NCI-H2171 (cell line): Measurements from ENCODE around the gene NUMA1.

Source experiments
- DNase-seq: peaks from one replicate; lab custom pipeline; 2025; lab: John Stamatoyannopoulos, UW

The NUMA1 gene

DNA sequence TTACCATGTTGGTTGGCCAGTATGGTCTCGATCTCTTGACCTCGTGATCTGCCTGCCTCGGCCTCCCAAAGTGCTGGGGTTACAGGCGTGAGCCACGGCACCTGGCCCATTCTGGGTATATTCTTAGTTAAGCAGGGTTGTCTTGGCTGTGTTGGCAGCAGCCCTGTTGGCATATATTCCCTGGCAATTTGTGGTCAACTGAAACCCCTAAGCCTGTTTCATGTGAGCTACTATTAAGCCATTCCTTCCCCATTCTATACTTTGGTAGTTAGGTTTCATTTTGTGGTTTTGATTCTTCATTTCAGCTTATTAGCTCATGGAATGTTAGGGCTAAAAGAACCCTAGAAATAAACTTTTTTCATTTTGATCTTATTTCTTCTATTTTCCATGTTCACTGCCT lies 103.8 kb downstream of the NUMA1 start:
- DNase-seq: no peak

DNA sequence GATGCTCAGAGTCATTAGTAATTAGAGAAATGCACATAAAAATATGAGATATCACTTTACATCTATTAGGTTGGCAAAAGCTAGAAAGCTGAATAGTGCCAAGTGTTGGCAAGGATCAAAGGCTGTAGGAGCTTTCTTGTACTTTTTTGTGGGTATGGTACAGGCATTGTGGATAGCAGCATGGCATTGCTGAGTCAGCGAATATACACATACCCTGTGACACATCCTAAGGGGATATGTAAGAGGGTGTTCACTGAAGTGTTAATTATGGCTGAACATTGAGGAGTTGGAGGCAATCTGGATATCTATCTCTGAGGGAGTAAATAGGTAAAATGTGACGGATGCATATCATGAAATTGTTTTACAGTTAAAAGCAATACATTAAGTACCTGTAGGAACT lies 108.7 kb downstream of the NUMA1 start:
- no peak for DNase-seq

DNA sequence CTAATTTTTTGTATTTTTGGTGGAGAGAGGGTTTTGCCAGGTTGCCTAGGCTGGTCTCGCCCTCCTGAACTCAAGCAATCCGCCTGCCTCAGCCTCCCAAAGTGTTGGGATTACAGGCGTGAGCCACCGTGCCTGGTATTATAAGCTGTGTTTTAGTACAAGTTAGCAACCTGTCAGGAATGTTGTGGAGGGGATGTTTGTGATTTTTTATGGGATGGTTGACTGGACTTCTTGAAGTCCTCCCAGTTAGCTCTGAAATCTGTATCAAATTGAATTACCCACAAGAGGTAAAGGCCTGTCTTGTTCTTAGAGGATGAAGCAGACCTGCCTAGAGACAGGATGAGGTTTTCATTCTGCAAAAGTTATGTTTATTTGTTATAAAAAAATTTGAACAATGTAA lies 115.7 kb downstream of the NUMA1 start:
- DNase-seq: no peak

DNA sequence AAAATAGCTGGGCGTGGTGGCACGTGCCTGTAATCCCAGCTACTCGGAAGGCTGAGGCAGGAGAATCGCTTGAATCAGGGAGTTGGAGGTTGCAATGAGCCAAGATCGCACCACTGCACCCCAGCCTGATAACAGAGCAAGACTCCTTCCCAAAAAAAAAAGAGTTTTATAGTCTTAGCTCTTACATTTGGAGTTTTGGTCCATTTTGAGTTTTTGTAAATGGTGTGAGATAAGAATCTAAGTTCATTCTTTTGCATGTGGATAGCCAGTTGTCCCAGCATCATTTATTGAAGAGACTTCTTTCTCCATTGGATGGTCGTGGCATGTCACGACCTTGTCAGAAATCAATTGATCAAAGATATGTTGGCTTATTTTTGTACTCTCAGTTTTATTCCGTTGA lies 116.9 kb downstream of the NUMA1 start:
- no peak for DNase-seq

DNA sequence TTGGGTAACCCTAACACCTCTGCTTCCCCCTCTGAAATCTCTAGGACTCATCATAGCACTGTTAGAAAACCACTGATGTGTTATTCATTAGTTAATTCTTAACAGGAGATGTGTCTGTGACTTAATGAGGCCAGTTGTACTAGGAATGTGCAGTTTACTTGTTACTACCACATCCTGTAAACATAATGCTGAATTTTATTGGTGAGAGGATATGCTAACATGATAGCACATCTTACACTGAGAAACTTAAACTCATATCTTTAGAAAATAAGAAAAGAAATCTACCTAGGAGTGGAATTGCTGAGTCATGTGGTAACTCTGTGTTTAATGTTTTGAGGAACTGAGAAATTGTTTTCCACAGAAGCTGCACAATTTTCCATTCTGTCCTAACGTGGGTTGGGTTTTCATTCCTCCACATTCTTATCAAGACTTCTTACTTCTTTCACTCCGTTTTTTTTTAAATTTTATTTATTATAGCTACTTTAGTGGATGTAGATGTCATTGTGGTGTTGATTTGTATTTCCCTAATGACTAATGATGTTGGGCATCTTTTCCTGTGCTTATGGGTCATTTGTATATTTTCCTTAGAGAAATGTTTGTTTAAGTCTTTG lies 117.8 kb downstream of the NUMA1 start:
- DNase-seq: no peak

DNA sequence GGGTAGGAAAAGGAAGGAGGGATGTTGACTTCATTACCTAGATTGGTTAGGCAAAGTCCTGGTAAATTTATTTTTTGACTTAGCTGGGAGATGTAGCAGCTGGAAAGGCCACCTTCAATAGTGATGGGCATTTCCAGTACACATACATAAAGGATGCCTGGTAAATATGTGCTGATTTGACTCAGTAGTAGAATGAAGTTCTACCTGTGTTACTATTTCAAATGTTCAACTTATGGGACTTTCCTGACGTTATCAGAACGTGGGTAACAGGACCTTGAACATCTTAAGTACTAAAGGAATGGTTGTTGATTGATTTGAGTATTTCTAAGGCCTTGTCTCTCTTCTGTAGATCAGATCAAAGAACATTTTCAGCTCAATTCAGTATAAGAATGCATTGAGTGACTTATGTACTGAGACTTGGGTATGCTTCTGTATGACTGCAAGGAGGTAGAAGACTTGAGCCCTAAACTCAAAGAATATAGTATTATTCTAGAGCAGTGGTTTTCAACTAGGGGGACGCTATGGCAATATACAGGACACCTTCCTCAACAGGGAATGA lies 124.4 kb downstream of the NUMA1 start:
- DNase-seq: no peak
